T-cell (primary cell): ENCODE results near the gene OR51V1. TPM values are rescaled to one million over a fixed set of nuclear protein-coding genes. Genes with fewer than 3 reads are reported as not detected.

Source experiments
- ATAC-seq, 4 experiments: fragments of 200-7000 bp in 3 of 4; fragments of 150-1000 bp in 1 of 4; cut with Tn5 transposase; replicated peaks in 1 of 4; 1 replicate in 3 of 4; 2 replicates in 1 of 4; pipeline ENCODE4 v1.10.0; 2021; ENCODE audit warnings: moderate library complexity in 3 of 4, mild to moderate bottlenecking in 2 of 4, moderate number of reproducible peaks in 1 of 4
- CTCF ChIA-PET, 2 donors: fragments of 300-600 bp; sonication (Branson Sonifier 250); formaldehyde crosslinking; loops; one replicate each; lab custom pipeline; 2022; ENCODE audit warnings: antibody characterized with exemption in 2 of 2; lab: Charles Lee
- POLR2A ChIA-PET, 2 donors: fragments of 300-600 bp; sonication (Branson Sonifier 250); formaldehyde crosslinking; loops; one replicate each; lab custom pipeline; 2022; ENCODE audit warnings: antibody characterized with exemption in 2 of 2; lab: Charles Lee
- DNase-seq, 35 experiments: peaks; one replicate each; pipeline versions ENCODE4 v3.0.0 to v3.0.0-alpha.2; 2013 to 2023
- H3K27ac ChIP-seq: one replicate; pipeline ENCODE4 v1.5.1; 2013; ENCODE audit warnings: low read length
- H3K27me3 ChIP-seq, 2 experiments: replicated peaks in 1 of 2; 1 replicate in 1 of 2; 2 replicates in 1 of 2; pipeline versions ENCODE4 v1.6.1 to v1.7.0; 2013; ENCODE audit warnings: low read length in 1 of 2, mixed read lengths in 1 of 2; ENCODE audit not compliant: control insufficient read depth in 2 of 2, insufficient read depth in 2 of 2; ENCODE audit errors: extremely low read depth in 1 of 2
- H3K36me3 ChIP-seq, 2 donors: 1 replicate in 1 of 2; 2 replicates in 1 of 2; pipeline versions ENCODE4 v1.6.1 to v1.7.0; 2013; ENCODE audit warnings: low read length in 1 of 2; ENCODE audit not compliant: control insufficient read depth in 2 of 2, insufficient read depth in 1 of 2; ENCODE audit errors: extremely low read depth in 1 of 2
- H3K4me1 ChIP-seq, 2 experiments: 1 replicate in 1 of 2; 2 replicates in 1 of 2; pipeline versions ENCODE4 v1.6.1 to v1.7.0; 2013; ENCODE audit warnings: low read length in 2 of 2, mixed read lengths in 1 of 2; ENCODE audit not compliant: insufficient read depth in 2 of 2, control insufficient read depth in 1 of 2; ENCODE audit errors: extremely low read depth in 1 of 2
- H3K4me3 ChIP-seq, 2 donors: 1 replicate in 1 of 2; 2 replicates in 1 of 2; pipeline versions ENCODE4 v1.5.1 to v1.7.0; 2013; ENCODE audit warnings: mild to moderate bottlenecking in 2 of 2, low read length in 1 of 2, moderate library complexity in 1 of 2; ENCODE audit not compliant: control insufficient read depth in 1 of 2; ENCODE audit errors: extremely low read depth in 1 of 2
- H3K9me3 ChIP-seq: 2 replicates; pipeline ENCODE4 v1.7.0; 2013
- H3K27ac Mint-ChIP-seq, 2 donors: one replicate each; pipeline ENCODE4 v1.8.0; 2020 to 2021; ENCODE audit warnings: mild to moderate bottlenecking in 2 of 2, mixed read lengths in 2 of 2
- H3K27me3 Mint-ChIP-seq, 2 donors: one replicate each; pipeline ENCODE4 v1.8.0; 2021 to 2022; ENCODE audit warnings: mixed read lengths in 2 of 2
- H3K36me3 Mint-ChIP-seq: one replicate; pipeline ENCODE4 v1.8.0; 2021; ENCODE audit warnings: mixed read lengths
- H3K4me1 Mint-ChIP-seq, 3 donors: one replicate each; pipeline ENCODE4 v1.8.0; 2020 to 2022; ENCODE audit warnings: mixed read lengths in 3 of 3, mild to moderate bottlenecking in 1 of 3
- H3K4me3 Mint-ChIP-seq, 3 donors: one replicate each; pipeline ENCODE4 v1.8.0; 2020 to 2022; ENCODE audit warnings: mild to moderate bottlenecking in 3 of 3, mixed read lengths in 3 of 3, moderate library complexity in 3 of 3
- H3K9me3 Mint-ChIP-seq, 3 donors: one replicate each; pipeline ENCODE4 v1.8.0; 2020 to 2022; ENCODE audit warnings: mixed read lengths in 3 of 3
- WGBS: methylation state at CpG from one replicate; pipeline ENCODE4 v1.1.5; 2013; ENCODE audit warnings: missing lambda C conversion rate; ENCODE audit not compliant: insufficient coverage; 5-methylcytosine and 5-hydroxymethylcytosine counted together
- total RNA-seq, 35 experiments: library from RNA in 6 of 35; stranded (reverse) in 6 of 35; fragments of 120-200 nt in 1 of 35; gene quantifications; one replicate each; pipeline versions ENCODE4 v1.2.1 to v1.2.4 and lab custom pipeline; 2013 to 2026

Gene OR51V1
- total RNA-seq, 5 donors from 2014 or later (not counting 1 experiment from before 2014, with no cell fraction given): not detected

GRCh38 chr11:5227681-5228080 is 27.2 kb upstream of the OR51V1 start:
- no CpG with 5 or more reads among the region's 1 CpG for WGBS
- POLR2A ChIA-PET: no interaction called here

GRCh38 chr11:5226732-5227310 is 26.3 kb upstream of the OR51V1 start, which contains the start of gene HBB:
TSS of gene HBB (minus strand) at chr11:5227071. CDS start at chr11:5227021, 50 bp downstream.
- Mint-ChIP-seq H3K27me3 (peaks cover 0 to 6% of the 10 kb centered on the region in 2 donors), H3K4me3 (no peak within 1 kb of the TSS), H3K4me1 (no peaks in the 10 kb centered on the region), H3K36me3 (no peaks in the 10 kb centered on the region), H3K27ac (no peak within 1 kb of the TSS), H3K9me3 (peaks cover 0 to 3% (median 0%) of the 10 kb centered on the region in 3 donors)
- H3K36me3 ChIP-seq: no peaks in the 10 kb centered on the region
- H3K27ac ChIP-seq: no peak within 1 kb of the TSS
- ChIA-PET CTCF (no interaction called here), POLR2A (no interaction called here)
- H3K4me3 ChIP-seq: no peak within 1 kb of the TSS
- DNase-seq (no peak), ATAC-seq (no peak)
- no peaks in the 10 kb centered on the region for H3K9me3 ChIP-seq
- peaks cover 0 to 3% of the 10 kb centered on the region in 2 experiments for H3K27me3 ChIP-seq
- no peaks in the 10 kb centered on the region for H3K4me1 ChIP-seq
- no CpG with 5 or more reads among the region's 3 CpGs for WGBS

More at GRCh38 chr11:5227681-5228080, 27.2 kb upstream of the OR51V1 start:
- DNase-seq: no peak
- Mint-ChIP-seq H3K27ac (no peak overlapping the region), H3K27me3 (peaks cover 0 to 6% of the 10 kb centered on the region in 2 donors), H3K4me3 (no peak overlapping the region), H3K9me3 (no peaks in the 10 kb centered on the region), H3K36me3 (no peaks in the 10 kb centered on the region), H3K4me1 (no peaks in the 10 kb centered on the region)
- CTCF ChIA-PET: no interaction called here
- H3K36me3 ChIP-seq: no peaks in the 10 kb centered on the region
- no peak overlapping the region for H3K27ac ChIP-seq
- H3K9me3 ChIP-seq: no peaks in the 10 kb centered on the region
- no peak for ATAC-seq
- H3K4me3 ChIP-seq: no peak overlapping the region
- no peaks in the 10 kb centered on the region for H3K4me1 ChIP-seq
- H3K27me3 ChIP-seq: no peaks in the 10 kb centered on the region

GRCh38 chr11:5225480-5225871 is 25.0 kb upstream of the OR51V1 start:
- DNase-seq: no peak
- no CpG with 5 or more reads among the region's 2 CpGs for WGBS
- Histone ChIP-seq H3K27ac (no peak overlapping the region), H3K4me3 (no peak overlapping the region), H3K36me3 (no peaks in the 10 kb centered on the region), H3K9me3 (no peaks in the 10 kb centered on the region), H3K27me3 (peaks cover 0 to 3% of the 10 kb centered on the region in 2 experiments), H3K4me1 (no peaks in the 10 kb centered on the region)
- ChIA-PET POLR2A (no interaction called here), CTCF (no interaction called here)
- Mint-ChIP-seq H3K27me3 (peaks cover 0 to 6% of the 10 kb centered on the region in 2 donors), H3K27ac (no peak overlapping the region), H3K36me3 (no peaks in the 10 kb centered on the region), H3K4me1 (no peaks in the 10 kb centered on the region), H3K4me3 (no peak overlapping the region), H3K9me3 (peaks cover 0 to 4% (median 3%) of the 10 kb centered on the region in 3 donors)
- ATAC-seq: no peak

GRCh38 chr11:5224538-5225479 is 24.3 kb upstream of the OR51V1 start:
- peaks cover 0 to 3% of the 10 kb centered on the region in 2 experiments for H3K27me3 ChIP-seq
- CTCF ChIA-PET: no interaction called here
- no peaks in the 10 kb centered on the region for H3K4me1 ChIP-seq
- ATAC-seq: no peak
- POLR2A ChIA-PET: no interaction called here
- DNase-seq: no peak
- Mint-ChIP-seq H3K27ac (no peak overlapping the region), H3K36me3 (no peaks in the 10 kb centered on the region), H3K9me3 (peaks cover 0 to 6% (median 3%) of the 10 kb centered on the region in 3 donors), H3K4me1 (no peaks in the 10 kb centered on the region), H3K4me3 (no peak overlapping the region), H3K27me3 (peaks cover 0 to 6% of the 10 kb centered on the region in 2 donors)
- WGBS: no CpG with 5 or more reads among the region's 6 CpGs
- no peaks in the 10 kb centered on the region for H3K36me3 ChIP-seq
- no peak overlapping the region for H3K27ac ChIP-seq
- H3K9me3 ChIP-seq: no peaks in the 10 kb centered on the region
- H3K4me3 ChIP-seq: no peak overlapping the region

GRCh38 chr11:5223686-5224085 is 23.2 kb upstream of the OR51V1 start:
- Histone ChIP-seq H3K4me3 (no peak overlapping the region), H3K27ac (no peak overlapping the region), H3K9me3 (no peaks in the 10 kb centered on the region), H3K27me3 (peaks cover 0 to 3% of the 10 kb centered on the region in 2 experiments), H3K36me3 (no peaks in the 10 kb centered on the region), H3K4me1 (no peaks in the 10 kb centered on the region)
- Mint-ChIP-seq H3K4me1 (no peaks in the 10 kb centered on the region), H3K9me3 (peaks cover 0 to 11% (median 3%) of the 10 kb centered on the region in 3 donors), H3K4me3 (no peak overlapping the region), H3K27ac (no peak overlapping the region), H3K36me3 (no peaks in the 10 kb centered on the region), H3K27me3 (peaks cover 0 to 6% of the 10 kb centered on the region in 2 donors)
- whole genome bisulfite sequencing: 50% methylated on average over 1 of the region's 1 CpG
- ChIA-PET CTCF (no interaction called here), POLR2A (no interaction called here)
- no peak for DNase-seq
- no peak for ATAC-seq

GRCh38 chr11:5223146-5223545 is 22.7 kb upstream of the OR51V1 start:
- no peak overlapping the region for H3K27ac Mint-ChIP-seq
- DNase-seq (no peak), ATAC-seq (no peak)
- H3K27me3 Mint-ChIP-seq: peaks cover 0 to 6% of the 10 kb centered on the region in 2 donors
- Histone ChIP-seq H3K4me1 (no peaks in the 10 kb centered on the region), H3K27ac (no peak overlapping the region), H3K4me3 (no peak overlapping the region), H3K27me3 (peaks cover 0 to 3% of the 10 kb centered on the region in 2 experiments), H3K9me3 (no peaks in the 10 kb centered on the region), H3K36me3 (no peaks in the 10 kb centered on the region)
- no peaks in the 10 kb centered on the region for H3K4me1 Mint-ChIP-seq
- 93% methylated on average over 6 of the region's 6 CpGs for WGBS
- H3K9me3 Mint-ChIP-seq: peaks cover 0 to 12% (median 3%) of the 10 kb centered on the region in 3 donors
- CTCF ChIA-PET: no interaction called here
- POLR2A ChIA-PET: no interaction called here
- H3K4me3 Mint-ChIP-seq: no peak overlapping the region
- H3K36me3 Mint-ChIP-seq: no peaks in the 10 kb centered on the region
